Motor neuron (in vitro differentiated cells): ENCODE measurements around the gene ITFG2. TPM values are rescaled to one million over a fixed set of nuclear protein-coding genes. Genes with fewer than 3 reads are reported as not detected.

Source experiments
- ATAC-seq, 8 experiments: fragments of 200-7000 bp; cut with Tn5 transposase; replicated peaks in 6 of 8; 2 replicates each; pipeline ENCODE4 v1.8.0; 2021; ENCODE audit warnings: mild to moderate bottlenecking in 8 of 8, moderate library complexity in 8 of 8
- H3K27ac ChIP-seq, 2 donors: fragments of 250-450 bp; sonication (Bioruptor Pico); 2 replicates each; pipeline ENCODE4 v1.9.0; 2021; ENCODE audit warnings: antibody characterized with exemption in 2 of 2, mild to moderate bottlenecking in 2 of 2, moderate library complexity in 1 of 2
- H3K4me1 ChIP-seq, 2 donors: fragments of 250-450 bp; sonication (Bioruptor Pico); replicated peaks in 1 of 2; 2 replicates each; pipeline ENCODE4 v1.6.1; 2021; ENCODE audit warnings: antibody characterized with exemption in 2 of 2, mild to moderate bottlenecking in 2 of 2, moderate library complexity in 1 of 2
- H3K4me3 ChIP-seq, 5 donors: fragments of 250-450 bp; sonication (Bioruptor Pico); 2 replicates each; pipeline ENCODE4 v1.9.0; 2021; ENCODE audit warnings: antibody characterized with exemption in 5 of 5, mild to moderate bottlenecking in 5 of 5, moderate library complexity in 4 of 5
- WGBS, 10 experiments: fragments of 450-650 bp; shearing (Covaris generic); methylation state at CpG; one replicate each; pipeline ENCODE4 v1.0.0; 2022; 5-methylcytosine and 5-hydroxymethylcytosine counted together
- in situ Hi-C, 9 experiments: fragments of 400-800 bp; cut with MboI; loops; one replicate each; pipeline ENCODE4 v1.15.0; 2021; ENCODE audit warnings: low sequenced_read_pairs in 9 of 9, low pct_unique_long_range_greater_than_20kb in 2 of 9; ENCODE audit not compliant: unreplicated experiment in 9 of 9
- total RNA-seq, 8 experiments: library from RNA; unstranded; fragments of 300-600 nt; gene quantifications; 2 replicates each; pipeline versions ENCODE4 v1.2.3 to v1.2.4, GENCODE V29; 2022

The ITFG2 gene
- total RNA-seq, 8 experiments from 2014 or later: 14.9 to 44.7 (median 19.5) TPM

- Histone ChIP-seq H3K4me3 (no peak overlapping the region), H3K27ac (no peak overlapping the region), H3K4me1 (peaks cover 4 to 7% of the 10 kb centered on the region in 2 donors)
- in situ Hi-C loops: loop anchor here in 1 of 9 experiments (25.0 kb wide), 1 partner anchor 196 kb away; no protein-coding TSS in a partner anchor
- WGBS, 10 experiments: 59 to 100% (median 78%) methylated on average over 1 to 6 of the region's 9 CpGs; no CpG with 5 or more reads in 3 of the 10 experiments
- no peak for ATAC-seq
These were observed 28.7 kb downstream of the ITFG2 start for GRCh38 chr12:2841056-2841650.

- Histone ChIP-seq H3K4me3 (no peak overlapping the region), H3K27ac (no peak overlapping the region), H3K4me1 (peaks cover 4 to 7% of the 10 kb centered on the region in 2 donors)
- 63 to 100% (median 91%) methylated on average over 1 to 5 of the region's 5 CpGs; no CpG with 5 or more reads in 1 of the 10 experiments for WGBS, 10 experiments
- ATAC-seq: no peak
- in situ Hi-C loops: loop anchor here in 1 of 9 experiments (25.0 kb wide), 1 partner anchor 194 kb away; no protein-coding TSS in a partner anchor
These were observed 30.5 kb downstream of the ITFG2 start for GRCh38 chr12:2842948-2843347.

GRCh38 chr12:2844786-2845185 is 32.3 kb downstream of the ITFG2 start:
- 60 to 100% (median 84%) methylated on average over 1 to 7 of the region's 9 CpGs; no CpG with 5 or more reads in 2 of the 10 experiments for WGBS, 10 experiments
- in situ Hi-C loops: loop anchor here in 1 of 9 experiments (25.0 kb wide), 1 partner anchor 193 kb away; no protein-coding TSS in a partner anchor
- ATAC-seq: no peak
- Histone ChIP-seq H3K27ac (no peak overlapping the region), H3K4me3 (no peak overlapping the region), H3K4me1 (peaks cover 6 to 7% of the 10 kb centered on the region in 2 donors)

GRCh38 chr12:2845280-2845679 is 32.8 kb downstream of the ITFG2 start:
- in situ Hi-C loops: loop anchor here in 1 of 9 experiments (25.0 kb wide), 1 partner anchor 192 kb away; no protein-coding TSS in a partner anchor
- H3K4me1 ChIP-seq: peaks cover 7 to 9% of the 10 kb centered on the region in 2 donors
- H3K4me3 ChIP-seq: no peak overlapping the region
- WGBS, 10 experiments: 17 to 43% (median 31%) methylated on average over 1 to 3 of the region's 6 CpGs; no CpG with 5 or more reads in 6 of the 10 experiments
- ATAC-seq: peak in 4 of 8 experiments; percentile 14 to 58 (median 22)
- H3K27ac ChIP-seq: no peak overlapping the region

GRCh38 chr12:2851931-2852330 is 39.5 kb downstream of the ITFG2 start:
- Histone ChIP-seq H3K4me1 (peaks cover 0 to 5% of the 10 kb centered on the region in 2 donors), H3K4me3 (no peak overlapping the region), H3K27ac (no peak overlapping the region)
- 60 to 100% (median 95%) methylated on average over 1 to 3 of the region's 3 CpGs; no CpG with 5 or more reads in 2 of the 10 experiments for WGBS, 10 experiments
- ATAC-seq: no peak
- in situ Hi-C loops: loop anchor here in 4 of 9 experiments (25.0 kb wide), 1 partner anchor 185 kb away; no protein-coding TSS in a partner anchor

GRCh38 chr12:2853626-2854025 is 41.2 kb downstream of the ITFG2 start:
- no peak overlapping the region for H3K4me3 ChIP-seq
- peaks cover 0 to 5% of the 10 kb centered on the region in 2 donors for H3K4me1 ChIP-seq
- H3K27ac ChIP-seq: no peak overlapping the region
- peak; percentile 80 to 98 (median 89) for ATAC-seq
- WGBS, 10 experiments: 3 to 83% (median 37%) methylated on average over 1 to 7 of the region's 11 CpGs; no CpG with 5 or more reads in 3 of the 10 experiments
- in situ Hi-C loops: loop anchor here in 4 of 9 experiments (25.0 kb wide), 1 partner anchor 184 kb away; no protein-coding TSS in a partner anchor

- no peak for ATAC-seq
- in situ Hi-C loops: loop anchor here in 4 of 9 experiments (25.0 kb wide), 1 partner anchor 182 kb away; no protein-coding TSS in a partner anchor
- H3K4me1 ChIP-seq: peaks cover 0 to 2% of the 10 kb centered on the region in 2 donors
- no peak overlapping the region for H3K27ac ChIP-seq
- no peak overlapping the region for H3K4me3 ChIP-seq
- 49 to 100% (median 90%) methylated on average over 1 to 5 of the region's 25 CpGs; no CpG with 5 or more reads in 5 of the 10 experiments for WGBS, 10 experiments
These were observed 42.4 kb downstream of the ITFG2 start for GRCh38 chr12:2854669-2855453.

- WGBS, 10 experiments: 86 to 100% (median 100%) methylated on average over 1 of the region's 7 CpGs; no CpG with 5 or more reads in 6 of the 10 experiments
- H3K4me1 ChIP-seq: no peaks in the 10 kb centered on the region
- in situ Hi-C loops: loop anchor here in 4 of 9 experiments (25.0 kb wide), 1 partner anchor 182 kb away; no protein-coding TSS in a partner anchor
- no peak for ATAC-seq
- no peak overlapping the region for H3K4me3 ChIP-seq
- H3K27ac ChIP-seq: no peak overlapping the region
These were observed 43.1 kb downstream of the ITFG2 start for GRCh38 chr12:2855546-2855945.

GRCh38 chr12:2856051-2856450 is 43.6 kb downstream of the ITFG2 start:
- H3K4me3 ChIP-seq: no peak overlapping the region
- in situ Hi-C loops: loop anchor here in 4 of 9 experiments (25.0 kb wide), 1 partner anchor 181 kb away; no protein-coding TSS in a partner anchor
- 33 to 100% (median 83%) methylated on average over 1 to 2 of the region's 3 CpGs; no CpG with 5 or more reads in 3 of the 10 experiments for WGBS, 10 experiments
- no peak overlapping the region for H3K27ac ChIP-seq
- H3K4me1 ChIP-seq: no peaks in the 10 kb centered on the region
- no peak for ATAC-seq

GRCh38 chr12:2857021-2857431 is 44.6 kb downstream of the ITFG2 start, which contains the start of gene TEX52:
Gene TEX52 (minus strand): TSS chr12:2857039. CDS start chr12:2857026, 13 bp downstream.
- H3K4me3 ChIP-seq: no peak within 1 kb of the TSS
- in situ Hi-C loops: loop anchor here in 4 of 9 experiments (25.0 kb wide), 1 partner anchor 180 kb away; no protein-coding TSS in a partner anchor
- ATAC-seq: peak in 1 of 8 experiments; percentile 57

GRCh38 chr12:2857576-2857975 is 45.1 kb downstream of the ITFG2 start:
- Histone ChIP-seq H3K27ac (no peak overlapping the region), H3K4me3 (no peak overlapping the region), H3K4me1 (no peaks in the 10 kb centered on the region)
- 68 to 100% (median 92%) methylated on average over 1 to 7 of the region's 7 CpGs; no CpG with 5 or more reads in 5 of the 10 experiments for WGBS, 10 experiments
- in situ Hi-C loops: loop anchor here in 4 of 9 experiments (25.0 kb wide), 1 partner anchor 180 kb away; no protein-coding TSS in a partner anchor
- ATAC-seq: no peak

More at GRCh38 chr12:2857021-2857431, 44.6 kb downstream of the ITFG2 start, which contains the start of gene TEX52:
- Histone ChIP-seq H3K27ac (no peak within 1 kb of the TSS), H3K4me1 (no peaks in the 10 kb centered on the region)
- 49 to 100% (median 75%) methylated on average over 1 to 3 of the region's 3 CpGs; no CpG with 5 or more reads in 3 of the 10 experiments for WGBS, 10 experiments

- peak in 2 of 8 experiments; percentile 82 to 88 for ATAC-seq
- Histone ChIP-seq H3K4me3 (no peak overlapping the region), H3K27ac (no peak overlapping the region), H3K4me1 (no peaks in the 10 kb centered on the region)
- in situ Hi-C loops: loop anchor here in 4 of 9 experiments (25.0 kb wide), 1 partner anchor 179 kb away; no protein-coding TSS in a partner anchor
- 17 to 100% (median 100%) methylated on average over 1 of the region's 2 CpGs; no CpG with 5 or more reads in 7 of the 10 experiments for WGBS, 10 experiments
These were observed 45.9 kb downstream of the ITFG2 start for GRCh38 chr12:2858334-2858733.
